Epithelial cell of esophagus (primary cell): ENCODE results near the gene SLC66A3.

ENCODE experiments used
- DNase-seq: peaks from one replicate; pipeline ENCODE4 v3.0.0; 2010; ENCODE audit warnings: low read depth
- H3K4me3 ChIP-seq: 2 replicates; pipeline ENCODE4 v1.5.1; 2011; ENCODE audit warnings: mild to moderate bottlenecking, low read length, control low read depth
- CTCF ChIP-seq: IDR thresholded peaks from 2 replicates; pipeline ENCODE4 v1.5.1; 2011; ENCODE audit warnings: low read depth, mild to moderate bottlenecking, low read length, control low read depth, inconsistent platforms; ENCODE audit not compliant: insufficient read depth; ENCODE audit errors: missing control alignments

The SLC66A3 gene

GRCh38 chr2:11212645-11213044 is 57.4 kb downstream of the SLC66A3 start:
- no peak for TF ChIP-seq CTCF
- H3K4me3 ChIP-seq = no peak overlapping the region
- no peak for DNase-seq

DNA sequence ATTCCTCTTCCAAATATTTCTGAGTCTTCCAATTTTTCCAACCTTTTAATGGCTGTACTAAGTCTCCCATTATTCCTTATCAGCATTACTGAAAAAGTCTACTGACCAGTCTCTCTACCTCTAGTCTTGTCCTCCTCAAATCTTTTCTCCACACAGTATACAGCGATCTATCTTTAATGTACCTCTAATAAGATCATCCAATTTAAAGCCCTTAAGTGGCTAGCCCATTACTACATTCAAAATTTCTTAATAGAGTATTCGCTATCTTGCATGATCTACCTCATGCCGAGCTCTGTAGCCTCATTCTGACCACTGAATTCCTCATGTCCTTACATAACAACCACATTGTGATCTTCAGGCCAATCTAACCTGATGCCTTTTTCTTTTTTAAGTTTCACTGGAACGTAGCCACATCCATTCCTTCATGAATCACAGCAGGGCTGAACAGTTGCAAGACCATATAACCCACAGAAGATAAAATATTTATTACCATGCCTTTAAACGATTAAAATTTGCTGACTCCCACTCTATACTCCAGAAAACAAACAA is 57.9 kb downstream of the SLC66A3 start:
- H3K4me3 ChIP-seq = no peak overlapping the region
- TF ChIP-seq CTCF = no peak
- no peak for DNase-seq

GRCh38 chr2:11213975-11214374 is 58.7 kb downstream of the SLC66A3 start:
- no peak for DNase-seq
- no peak overlapping the region for H3K4me3 ChIP-seq
- no peak for TF ChIP-seq CTCF

DNA sequence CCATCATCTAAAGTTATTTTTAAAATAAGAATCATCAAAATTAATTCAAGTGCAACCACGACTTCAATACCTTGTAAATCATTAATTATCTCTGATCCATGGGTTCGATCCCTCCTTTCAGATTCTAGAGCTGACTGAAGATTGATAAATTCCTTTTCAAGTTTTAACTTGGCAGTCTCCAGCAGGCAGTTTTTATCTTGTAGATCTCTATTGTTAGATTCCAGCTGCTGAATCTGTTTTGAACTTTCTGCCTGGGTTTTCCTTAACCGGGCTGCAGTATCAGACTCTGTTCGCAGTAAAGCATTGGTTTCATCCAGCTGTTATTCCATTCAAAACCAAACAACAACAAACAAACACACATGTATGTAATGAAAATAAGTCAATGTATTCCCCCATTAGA is 59.5 kb downstream of the SLC66A3 start:
- no peak overlapping the region for H3K4me3 ChIP-seq
- TF ChIP-seq CTCF = no peak
- no peak for DNase-seq

DNA sequence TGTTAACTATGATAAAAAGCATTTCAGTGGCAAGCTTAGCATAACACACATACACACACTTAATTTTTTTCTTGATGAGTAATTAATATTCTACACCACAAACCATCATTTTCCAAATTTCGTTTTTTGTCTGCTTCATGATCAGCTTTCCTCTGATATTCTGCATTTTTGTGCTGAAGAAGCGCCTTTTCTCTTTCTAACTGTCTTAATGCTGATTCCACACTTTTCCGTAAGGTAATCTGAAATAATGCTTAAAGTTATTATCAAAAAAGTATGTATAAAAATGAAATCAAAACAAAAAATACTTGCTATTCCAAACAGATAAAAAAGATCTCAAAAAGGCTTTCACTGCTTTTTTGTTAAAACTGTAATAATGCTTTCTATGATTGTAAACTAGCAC is 60.1 kb downstream of the SLC66A3 start:
- no peak overlapping the region for H3K4me3 ChIP-seq
- no peak for DNase-seq
- no peak for TF ChIP-seq CTCF

GRCh38 chr2:11220445-11220844 is 65.2 kb downstream of the SLC66A3 start:
- H3K4me3 ChIP-seq = no peak overlapping the region
- no peak for DNase-seq
- no peak for TF ChIP-seq CTCF

- no peak overlapping the region for H3K4me3 ChIP-seq
- DNase-seq = no peak
- TF ChIP-seq CTCF = no peak
Observed at GRCh38 chr2:11222845-11223244, 67.6 kb downstream of the SLC66A3 start.
